Activated CD4-positive, alpha-beta T cell treated with anti-CD3 and anti-CD28 coated beads, Interleukin-2, amount 50 U/mL, for 16 hours (primary cell): Measurements from ENCODE around the gene SYT7.

Experiments
- DNase-seq: peaks from one replicate; pipeline ENCODE4 v3.0.0-alpha.2; 2020

Gene SYT7

DNA sequence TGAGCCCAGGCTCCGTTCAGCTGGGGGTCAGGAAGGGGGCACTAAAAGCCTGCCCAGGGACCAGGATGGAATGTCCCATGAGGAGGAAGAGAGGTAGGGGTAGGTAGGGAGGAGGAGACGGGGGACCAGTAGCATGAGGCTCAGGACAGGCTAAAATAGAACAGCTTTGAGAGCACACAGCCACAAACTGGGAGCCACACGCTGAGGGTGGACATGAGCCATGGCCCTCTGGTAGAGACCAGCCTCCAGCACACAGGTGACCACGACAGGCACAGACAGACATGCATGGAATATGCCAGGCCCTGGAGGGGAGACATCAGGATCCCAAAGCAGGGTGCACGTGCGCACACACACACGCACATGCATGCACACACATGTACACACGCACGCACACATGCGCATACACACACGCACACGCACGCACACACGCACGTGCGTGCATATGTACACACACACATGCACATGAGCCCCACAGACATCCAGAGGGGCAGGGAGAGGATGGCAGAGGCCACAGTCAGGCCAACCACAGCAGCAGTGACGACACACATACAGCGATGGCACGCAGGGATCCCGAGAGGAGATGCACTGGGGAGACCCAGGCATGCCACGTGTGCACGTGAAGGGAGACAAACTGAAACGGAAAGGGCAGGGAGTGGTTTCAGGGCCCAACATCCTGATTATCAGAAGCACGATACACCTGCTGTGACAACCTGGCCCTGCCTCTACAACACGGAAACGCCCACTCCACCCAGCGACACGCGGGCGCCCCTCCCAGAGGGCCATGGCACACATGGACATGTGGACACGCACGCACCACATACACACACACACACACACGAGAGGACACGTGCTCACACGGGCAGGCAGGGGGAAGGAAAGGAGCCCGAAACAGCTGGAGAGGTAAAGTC is 46.6 kb downstream of the SYT7 start:
- DNase-seq, result no peak

DNA sequence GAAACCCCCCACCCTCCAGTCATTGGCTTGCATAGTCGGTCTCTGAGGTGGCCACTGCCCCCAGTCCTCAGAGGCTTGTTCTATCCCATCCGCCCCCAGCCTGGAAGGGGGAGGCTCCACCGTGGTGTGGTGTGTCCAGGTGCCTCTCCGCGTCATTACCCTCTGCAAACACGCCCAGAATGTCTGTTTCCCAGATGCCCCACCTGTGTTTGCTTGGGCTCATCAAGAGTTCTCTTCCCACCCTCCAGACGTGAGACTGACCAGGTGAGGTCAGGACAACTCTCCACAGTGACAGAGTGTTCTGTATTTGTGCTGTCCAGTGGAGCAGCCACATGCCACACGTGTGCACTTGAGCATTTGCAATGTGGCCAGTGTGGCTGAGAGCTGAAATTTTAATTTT is 47.5 kb downstream of the SYT7 start:
- DNase-seq, result no peak

DNA sequence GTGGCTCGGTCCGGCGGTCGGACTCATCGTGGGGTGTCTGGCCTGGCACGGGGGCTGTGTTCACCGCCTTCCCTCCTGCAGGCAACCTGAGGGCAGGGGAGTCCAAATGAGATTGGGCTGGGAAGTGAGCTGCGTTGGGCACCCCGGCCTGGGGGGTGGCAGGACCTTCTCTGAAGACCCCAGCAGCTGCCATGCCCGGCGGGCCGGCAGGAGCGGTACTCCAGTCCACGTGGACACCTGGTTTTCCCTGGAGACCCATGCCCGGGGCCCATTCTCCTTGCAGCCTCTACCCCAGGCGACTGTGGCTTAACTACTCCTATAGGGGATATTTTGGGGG is 47.9 kb downstream of the SYT7 start:
- no peak for DNase-seq

DNA sequence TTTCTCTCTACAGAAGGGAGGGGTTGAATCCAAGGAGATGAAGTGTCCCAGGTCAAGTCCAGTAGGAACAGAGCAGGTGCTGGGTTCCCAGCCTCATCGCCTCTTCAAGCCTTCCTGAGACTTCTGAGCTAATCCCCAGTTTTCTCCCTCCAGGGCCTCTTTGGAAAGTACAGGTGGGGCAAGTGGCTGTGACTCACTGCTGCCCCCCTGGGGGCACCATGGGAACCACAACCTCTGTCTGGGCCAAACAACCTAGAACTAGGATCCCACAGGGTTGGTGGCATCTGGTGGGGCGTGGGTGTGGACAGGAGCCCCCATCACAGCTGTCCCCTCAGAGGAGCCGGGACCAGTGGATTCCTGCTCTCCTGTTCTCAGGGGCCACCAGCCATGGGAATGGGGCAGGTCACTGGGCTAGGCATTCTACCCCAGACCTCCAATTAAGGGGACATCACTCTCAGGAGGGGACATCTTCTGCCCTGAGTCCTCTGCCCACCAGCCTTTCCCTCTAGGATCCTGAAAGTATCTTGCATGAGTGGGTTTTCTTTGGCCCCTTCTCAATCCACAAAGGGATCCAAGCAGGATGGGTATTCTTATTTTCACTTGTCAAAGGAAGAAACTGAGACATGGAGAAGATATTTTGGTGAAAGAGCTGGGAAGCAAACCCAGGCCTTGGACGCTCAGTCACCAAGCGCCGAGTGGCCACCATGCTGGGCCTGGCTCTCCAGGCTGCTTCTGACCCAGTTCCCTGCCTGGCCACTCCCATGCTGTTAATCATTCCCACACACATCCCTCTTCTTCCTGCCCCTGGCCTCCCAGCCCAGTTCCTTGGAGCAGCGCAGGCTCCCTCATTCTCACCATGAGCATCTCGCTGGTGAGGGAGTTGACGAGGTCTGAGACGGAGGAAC is 48.5 kb downstream of the SYT7 start:
- peak; percentile 51 for DNase-seq

DNA sequence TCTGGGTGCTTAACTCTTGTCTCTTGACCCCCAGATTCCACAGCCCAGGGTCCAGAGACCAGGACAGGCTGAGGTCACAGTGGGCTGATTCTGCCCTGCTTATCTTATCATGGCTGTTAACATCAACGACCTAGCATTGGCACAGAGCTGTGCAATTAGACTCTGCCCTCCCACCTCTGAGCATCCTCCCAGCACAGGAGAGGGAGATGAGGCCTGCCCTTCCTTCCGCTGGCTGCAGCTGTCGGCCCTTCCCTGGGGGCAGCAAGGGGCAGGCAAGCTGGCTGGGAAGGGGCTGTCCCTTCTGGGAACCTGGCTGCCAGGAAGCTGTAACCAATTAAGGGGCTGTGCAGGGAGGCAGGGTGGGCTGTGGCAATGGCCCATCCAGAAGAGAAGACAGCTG is 49.8 kb downstream of the SYT7 start:
- no peak for DNase-seq

DNA sequence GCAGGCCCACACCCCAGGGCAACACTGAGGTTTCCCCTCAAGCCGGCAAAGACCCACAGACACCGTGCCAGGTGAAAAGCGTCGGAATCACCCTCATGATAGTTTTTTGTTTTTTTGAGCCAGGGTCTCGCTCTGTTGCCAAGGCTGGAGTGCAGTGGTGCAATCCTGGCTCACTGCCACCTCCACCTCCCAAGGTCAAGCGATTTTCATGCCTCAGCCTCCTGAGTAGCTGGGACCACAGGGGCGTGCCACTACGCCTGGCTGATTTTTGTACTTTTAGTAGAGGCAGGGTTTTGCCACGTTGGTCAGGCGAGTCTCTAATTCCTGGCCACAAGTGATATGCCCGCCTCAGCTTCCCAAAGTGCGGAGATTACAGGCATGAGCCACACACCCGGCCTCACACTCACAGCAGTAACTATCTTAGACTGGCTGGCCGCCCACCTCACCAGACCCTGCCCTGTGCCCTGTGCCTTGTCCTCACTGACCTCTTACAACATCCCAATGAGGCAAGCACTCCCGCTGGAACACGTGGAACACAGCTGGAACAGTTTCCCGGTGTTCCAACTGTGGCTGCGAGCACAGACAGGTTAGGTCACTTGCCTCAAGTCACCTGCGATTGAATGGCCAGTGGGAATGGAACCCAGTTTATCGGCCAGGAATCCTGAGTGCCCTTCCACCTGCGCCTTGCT is 51.2 kb downstream of the SYT7 start:
- DNase-seq, result no peak

DNA sequence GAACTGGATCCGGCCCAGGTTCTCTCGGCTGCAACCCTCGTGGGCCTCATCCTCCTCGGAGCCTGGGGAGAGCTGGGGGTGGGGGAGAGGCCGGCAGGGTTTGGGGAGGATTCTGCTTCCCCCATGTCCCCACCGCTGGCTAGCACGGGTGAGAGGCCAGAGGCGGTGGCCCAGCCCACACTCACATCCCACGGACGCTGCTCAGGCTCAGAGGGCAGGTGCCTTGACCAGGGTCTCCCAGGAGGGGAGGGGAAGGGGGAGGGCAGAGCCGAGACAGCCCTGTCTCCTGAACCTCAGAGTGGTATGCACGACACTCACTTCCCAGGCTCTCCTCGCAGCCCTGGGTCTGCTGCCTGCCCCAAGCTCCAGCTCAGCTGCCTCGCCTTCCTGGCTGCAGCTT is 52.8 kb downstream of the SYT7 start:
- DNase-seq, result no peak

DNA sequence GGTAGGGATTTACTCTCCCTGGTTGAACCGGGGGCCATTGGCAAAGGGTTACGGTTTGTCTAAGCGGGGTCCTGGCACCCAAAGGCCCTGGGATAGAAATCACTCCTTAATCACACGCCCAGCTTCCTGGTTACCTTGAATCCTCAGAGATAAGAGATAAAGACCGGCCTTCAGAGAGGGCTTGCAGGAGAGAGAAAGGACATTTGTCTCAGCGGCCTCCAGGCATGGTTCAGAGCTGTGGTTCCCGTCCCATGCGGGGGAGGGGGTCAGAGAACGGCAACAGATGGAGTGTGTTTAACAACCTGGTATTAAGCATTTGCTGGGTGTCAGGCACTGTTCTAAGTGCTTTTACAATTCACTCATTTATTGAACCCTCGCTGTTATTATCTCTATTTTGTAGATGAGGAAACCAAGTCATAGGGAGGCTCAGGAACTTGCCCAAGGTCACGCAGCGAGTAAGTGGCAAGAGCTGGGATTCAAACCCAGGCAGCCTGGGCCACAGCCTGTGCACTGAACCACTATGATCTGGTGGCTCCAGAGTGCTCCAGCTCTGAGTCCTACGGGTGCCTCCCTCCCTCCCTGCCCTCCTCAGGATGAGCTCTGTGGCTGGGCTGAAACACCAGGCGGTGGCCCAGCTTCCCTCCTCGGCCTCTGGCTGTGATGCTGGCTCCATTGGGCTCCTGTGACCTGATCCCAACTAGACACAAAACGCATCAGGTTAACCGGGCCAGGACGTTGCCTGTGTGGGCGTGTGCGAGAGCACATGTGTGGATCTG is 53.7 kb downstream of the SYT7 start:
- DNase-seq, result no peak

DNA sequence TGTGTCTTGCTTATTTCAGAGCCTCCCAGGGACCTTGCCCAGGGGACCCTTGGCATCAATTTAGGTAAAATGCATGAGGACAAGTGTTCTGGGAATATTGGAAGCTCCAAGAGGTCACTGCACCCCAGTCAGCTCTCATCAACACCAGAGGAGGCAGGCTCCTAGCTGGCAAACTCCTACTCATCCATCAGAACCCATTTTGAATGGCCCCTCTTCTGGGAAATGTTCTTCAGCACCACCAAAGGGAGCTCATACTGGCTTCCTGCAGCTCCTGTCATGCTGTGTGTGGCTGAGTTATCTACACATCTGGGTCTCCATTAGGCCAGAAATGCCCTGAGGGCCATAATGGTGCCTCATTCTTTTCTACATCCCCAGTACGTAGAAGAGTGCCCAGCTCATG is 54.6 kb downstream of the SYT7 start:
- no peak for DNase-seq

DNA sequence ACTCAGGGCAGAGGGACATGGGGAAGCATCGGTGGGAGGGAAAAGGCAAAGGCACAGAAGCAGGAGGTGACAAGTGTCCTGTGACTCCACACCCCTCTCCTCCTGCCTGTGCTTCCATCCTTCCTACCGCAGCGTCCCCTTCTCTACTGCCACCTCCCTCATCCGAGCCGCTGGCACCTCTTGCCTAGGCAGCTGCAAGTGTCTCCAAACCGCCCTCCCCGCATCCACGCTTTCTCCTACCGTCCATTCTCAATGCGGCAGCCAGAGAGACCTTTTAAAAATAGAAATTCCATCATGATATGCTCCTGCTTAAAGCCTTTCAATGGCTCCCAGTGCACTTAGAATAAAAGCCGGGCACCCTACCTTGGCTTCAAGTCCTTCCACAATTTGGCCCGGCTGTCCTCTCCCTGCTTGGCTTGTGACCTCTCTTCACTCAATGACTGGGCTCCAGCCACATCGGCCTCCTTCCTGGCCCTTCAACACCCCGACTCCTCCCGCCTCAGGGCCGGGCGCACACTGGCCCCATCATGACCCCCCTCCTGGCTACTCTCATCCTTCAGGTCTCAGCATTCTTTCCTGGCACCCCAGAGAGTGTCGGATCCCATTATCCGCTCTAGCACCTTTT is 55.8 kb downstream of the SYT7 start:
- DNase-seq, result no peak

DNA sequence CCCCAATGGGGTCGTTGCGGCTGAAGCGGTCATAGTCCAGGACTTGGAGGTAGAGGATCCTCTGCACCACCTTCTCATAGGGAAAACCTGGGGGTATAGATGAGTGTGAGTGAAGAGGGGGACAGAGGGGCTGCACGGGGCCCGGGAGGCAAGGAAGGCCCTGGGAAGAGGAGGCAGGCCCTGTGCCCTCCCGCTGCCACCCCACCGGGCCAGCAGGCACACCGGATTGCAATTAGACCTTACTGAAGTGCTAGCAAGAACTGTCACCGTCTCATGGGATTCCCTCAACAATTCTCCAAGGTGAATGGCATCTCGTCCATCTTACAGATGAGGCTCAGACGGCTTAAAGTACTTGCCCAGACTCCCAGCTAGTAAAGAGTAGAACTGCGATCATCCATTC is 56.4 kb downstream of the SYT7 start:
- no peak for DNase-seq

DNA sequence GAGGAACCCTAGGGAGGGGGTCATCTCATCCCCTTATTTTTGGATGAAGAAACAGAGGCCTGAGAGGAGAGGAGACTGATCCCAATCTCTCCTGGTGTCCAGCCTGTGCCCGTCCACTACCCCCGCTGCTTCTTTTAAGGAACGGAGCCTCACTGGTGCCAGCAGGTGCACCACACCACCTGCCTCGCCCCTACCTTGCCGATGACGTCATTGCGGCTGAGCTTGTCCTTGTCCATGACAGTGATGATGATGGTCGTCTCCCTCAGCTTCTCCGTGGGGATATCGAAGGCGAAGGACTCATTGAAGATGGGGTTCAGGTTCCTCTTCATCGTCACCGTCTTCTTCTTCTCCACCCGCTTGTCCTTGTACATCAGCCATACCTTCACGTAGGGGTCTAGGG is 58.0 kb downstream of the SYT7 start:
- no peak for DNase-seq

DNA sequence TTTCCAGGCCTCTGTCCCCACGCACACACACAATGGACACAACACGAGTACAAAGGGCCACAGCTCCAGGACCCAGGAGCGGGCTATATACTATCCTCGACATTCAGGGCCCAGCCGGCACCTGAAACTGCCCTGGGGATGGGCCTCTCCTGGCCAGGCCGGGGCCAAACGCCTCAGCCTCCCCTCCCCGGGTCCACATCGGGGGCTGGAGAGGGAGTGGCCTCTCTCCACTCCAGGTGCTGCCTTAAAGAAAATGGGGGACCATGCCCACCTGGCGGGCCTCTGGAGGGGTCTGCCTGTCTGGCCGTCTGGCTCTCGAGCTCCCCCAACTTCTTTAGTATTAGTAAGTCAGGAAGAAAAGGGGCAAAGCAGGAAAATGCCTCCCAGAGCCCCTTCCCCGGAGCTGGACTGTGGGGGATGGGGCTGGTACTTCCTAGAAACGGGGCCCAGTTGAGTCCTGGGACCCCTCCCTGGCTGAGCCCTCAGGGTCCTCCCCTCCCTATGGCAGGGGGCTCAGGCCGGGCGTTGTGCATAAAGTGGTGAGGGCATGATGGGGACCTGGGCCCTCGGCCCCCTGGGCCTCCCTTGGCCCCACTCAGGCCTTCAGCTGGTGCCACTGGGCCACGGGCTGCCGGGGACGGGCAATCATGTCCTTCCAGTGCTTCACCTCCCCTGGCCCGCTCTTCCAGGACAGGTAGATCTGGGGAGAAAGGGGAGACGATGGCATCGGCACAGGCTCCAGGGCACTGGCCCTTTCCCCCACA is 62.7 kb downstream of the SYT7 start:
- DNase-seq, result no peak

DNA sequence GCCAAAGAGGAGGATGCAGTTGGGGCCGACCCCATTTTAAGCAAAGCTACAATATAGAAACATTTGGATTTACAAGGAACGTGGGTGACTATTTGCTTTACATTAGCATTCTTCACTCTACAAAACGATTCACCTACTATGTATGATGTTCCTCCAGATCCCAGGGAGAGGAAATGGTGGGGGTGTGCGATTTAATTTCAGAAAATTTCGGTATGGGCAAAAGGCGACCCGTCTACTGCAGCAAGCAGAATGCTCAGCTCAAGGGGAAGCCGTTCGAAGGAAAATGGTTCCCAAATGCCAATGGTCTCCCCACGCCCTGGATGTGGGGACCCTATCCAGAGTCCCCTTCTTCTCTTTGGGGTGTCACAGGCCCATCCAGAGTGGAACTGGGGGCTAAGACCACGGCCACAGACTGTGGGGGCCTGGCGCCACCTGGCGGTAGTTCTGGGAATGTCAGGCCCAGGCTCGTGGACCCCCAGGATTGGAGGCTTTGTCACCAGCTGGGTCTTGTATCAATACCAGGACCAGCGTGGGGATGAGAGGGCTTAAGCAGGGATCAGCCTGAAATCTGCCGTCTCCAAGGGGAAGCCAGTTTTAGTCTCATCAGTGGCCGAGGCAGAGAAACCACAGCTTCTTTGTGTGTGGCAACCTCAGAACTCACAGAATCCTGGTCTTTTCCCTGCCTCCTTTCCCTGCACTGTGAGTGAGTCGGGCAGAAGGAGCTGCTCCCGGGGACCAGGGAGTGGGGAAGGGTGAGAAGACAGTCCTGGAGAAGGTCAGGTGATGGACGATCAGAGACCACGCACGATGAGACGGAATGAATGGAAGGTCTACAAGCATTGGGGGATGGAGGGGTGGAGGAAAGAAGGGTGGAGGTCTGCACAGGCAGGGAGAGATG is 64.0 kb downstream of the SYT7 start:
- DNase-seq, result peak; percentile 41

DNA sequence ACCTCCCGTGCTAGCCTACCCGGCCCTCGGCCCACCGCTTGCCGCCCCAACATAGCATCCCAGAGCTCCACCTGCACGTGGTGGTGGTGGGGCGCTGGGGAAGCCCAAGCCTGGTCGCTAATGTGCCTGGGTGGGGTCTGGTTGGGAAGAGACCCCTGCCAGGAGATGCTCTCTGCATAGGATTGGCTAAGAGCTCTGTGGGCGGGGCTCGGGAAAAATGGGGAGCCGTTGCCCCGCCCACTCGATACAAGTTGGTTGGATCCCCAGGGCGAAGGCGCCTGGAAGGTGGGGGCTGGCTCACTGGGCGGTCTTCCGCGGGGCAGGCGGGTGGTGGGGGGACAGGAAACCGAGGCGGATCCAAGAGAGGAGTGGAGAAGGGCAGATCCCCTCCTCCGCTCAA is 64.7 kb downstream of the SYT7 start:
- no peak for DNase-seq

DNA sequence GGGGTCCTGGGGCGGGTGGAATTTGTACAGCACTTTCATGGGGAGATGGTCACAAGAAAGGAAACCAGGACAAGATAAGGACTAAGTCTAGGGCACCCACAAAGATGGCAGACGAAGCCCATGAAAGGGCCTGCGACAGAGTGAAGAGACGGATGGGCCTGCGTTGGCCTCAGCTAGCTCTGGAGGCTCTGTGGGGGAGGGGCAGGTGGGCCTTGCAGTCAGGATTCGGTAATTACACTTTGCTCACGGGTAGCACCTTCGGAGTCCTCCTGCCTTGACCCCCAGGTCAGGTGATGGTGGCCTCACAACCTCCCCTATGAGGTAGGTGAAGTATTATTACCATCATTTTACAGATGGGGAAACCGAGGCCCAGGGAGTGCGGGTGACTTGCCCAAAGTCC is 65.2 kb downstream of the SYT7 start:
- DNase-seq, result no peak

DNA sequence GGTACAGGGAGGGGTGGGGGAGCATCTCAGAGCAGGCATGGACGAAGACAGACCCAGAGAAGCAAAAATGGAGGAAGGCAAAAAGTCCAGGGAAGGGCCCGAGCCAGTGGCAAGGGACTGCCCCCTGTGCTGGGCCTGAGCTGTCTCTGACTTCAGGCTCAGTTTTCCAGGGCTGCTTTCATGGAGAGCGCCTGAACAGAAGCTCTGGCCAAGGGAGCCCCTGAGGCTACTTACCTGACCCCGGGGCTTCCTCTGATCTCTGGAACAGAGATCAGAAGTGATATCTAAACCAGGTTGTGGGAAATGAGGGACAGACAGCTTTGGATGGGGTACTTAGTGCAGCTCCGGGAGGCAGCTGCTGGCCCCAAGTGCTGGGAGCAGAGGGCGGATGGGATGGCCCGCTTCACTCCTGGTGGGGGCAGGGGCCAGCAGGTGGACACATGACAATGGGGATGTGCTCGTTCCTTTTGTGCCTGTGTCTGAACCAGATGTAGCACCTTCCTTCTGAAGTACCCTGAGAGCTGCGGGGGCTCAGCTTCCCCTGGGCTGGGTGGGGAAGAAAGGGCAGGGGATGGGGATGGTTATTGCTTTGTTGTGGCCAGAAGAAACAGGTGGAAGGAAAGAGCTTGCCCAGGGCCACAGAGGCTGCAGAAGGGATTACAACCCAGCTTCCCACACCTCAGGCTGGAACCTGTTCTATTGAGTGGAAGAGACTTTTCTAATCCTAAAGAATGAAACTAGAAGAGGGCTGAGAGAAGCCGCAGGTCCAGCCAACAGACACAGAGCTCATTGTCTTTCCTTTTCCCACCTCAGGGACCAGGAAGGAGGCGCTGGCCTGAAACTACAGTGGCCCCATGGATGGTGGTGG is 66.6 kb downstream of the SYT7 start:
- no peak for DNase-seq

DNA sequence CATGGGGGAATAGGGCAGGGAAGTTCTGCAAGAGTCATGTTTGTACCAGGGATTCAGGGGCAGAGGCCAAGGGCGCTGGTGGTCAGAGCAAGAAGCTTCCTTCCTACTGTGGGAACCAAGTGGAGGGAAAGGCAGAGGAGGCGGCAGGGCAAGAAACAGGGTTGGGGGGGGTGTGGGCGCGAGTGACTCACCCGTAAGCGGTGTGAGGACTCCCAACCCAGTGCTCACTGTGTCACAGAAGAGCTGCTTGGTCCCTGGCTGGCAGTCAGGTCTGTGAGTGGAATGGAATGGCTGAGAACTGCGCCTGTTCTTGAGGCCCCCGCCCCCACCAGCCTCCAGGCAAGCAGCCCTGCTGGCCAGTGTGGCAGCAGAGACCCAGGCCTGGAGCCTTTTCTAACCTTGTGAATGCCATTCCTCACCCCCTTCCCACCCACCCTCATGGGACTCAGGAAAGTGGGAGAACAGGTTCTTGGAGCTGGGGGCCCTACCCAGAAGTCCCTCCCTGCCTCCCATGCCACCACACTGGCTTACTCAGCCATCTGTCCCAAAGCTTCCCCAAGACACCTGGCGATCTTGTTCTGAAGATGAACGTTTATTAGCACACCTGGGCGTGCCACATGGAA is 67.6 kb downstream of the SYT7 start:
- no peak for DNase-seq

DNA sequence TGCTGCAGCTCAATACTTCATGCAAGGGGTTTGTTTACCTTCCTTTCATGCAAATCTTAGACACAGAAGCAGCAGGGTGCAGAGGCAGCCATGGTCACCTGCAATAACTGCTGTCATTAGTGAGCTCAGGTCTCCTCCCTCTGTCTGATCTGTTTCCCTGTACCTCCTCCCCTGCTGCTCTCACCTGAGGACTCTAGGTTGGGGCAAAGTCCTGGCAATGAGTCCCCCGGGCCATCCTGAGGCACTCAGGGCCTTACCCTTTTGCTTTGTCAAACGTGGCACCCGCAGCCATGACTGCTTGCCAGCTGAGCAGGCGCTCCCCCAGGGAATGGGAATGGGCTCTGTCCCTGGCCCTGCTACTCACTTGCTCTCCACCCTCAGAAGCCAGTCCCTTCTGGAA is 68.4 kb downstream of the SYT7 start:
- DNase-seq, result no peak
